Raji (cell line): ENCODE data around the gene B3GALT6.

Source experiments
- POLR2A ChIP-seq: IDR thresholded peaks from 2 replicates; pipeline ENCODE4 v1.6.1; 2011; ENCODE audit warnings: low read depth, low read length, control low read depth; ENCODE audit not compliant: insufficient read depth

The B3GALT6 gene

DNA sequence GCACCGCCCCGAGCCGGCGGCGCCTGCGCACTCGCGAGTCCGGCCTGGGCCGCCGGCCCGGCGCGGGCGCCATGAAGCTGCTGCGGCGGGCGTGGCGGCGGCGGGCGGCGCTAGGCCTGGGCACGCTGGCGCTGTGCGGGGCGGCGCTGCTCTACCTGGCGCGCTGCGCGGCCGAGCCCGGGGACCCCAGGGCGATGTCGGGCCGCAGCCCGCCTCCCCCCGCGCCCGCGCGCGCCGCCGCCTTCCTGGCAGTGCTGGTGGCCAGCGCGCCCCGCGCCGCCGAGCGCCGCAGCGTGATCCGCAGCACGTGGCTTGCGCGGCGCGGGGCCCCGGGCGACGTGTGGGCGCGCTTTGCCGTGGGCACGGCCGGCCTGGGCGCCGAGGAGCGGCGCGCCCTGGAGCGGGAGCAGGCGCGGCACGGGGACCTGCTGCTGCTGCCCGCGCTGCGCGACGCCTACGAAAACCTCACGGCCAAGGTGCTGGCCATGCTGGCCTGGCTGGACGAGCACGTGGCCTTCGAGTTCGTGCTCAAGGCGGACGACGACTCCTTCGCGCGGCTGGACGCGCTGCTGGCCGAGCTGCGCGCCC, at the start of gene B3GALT6:
B3GALT6 (plus strand) TSS at position 30 of the 588 bp plus-strand sequence; CDS start at position 72, 42 bp downstream.
- TF ChIP-seq POLR2A, result peak; percentile 70; the same call in 1 of the 2 replicates

DNA sequence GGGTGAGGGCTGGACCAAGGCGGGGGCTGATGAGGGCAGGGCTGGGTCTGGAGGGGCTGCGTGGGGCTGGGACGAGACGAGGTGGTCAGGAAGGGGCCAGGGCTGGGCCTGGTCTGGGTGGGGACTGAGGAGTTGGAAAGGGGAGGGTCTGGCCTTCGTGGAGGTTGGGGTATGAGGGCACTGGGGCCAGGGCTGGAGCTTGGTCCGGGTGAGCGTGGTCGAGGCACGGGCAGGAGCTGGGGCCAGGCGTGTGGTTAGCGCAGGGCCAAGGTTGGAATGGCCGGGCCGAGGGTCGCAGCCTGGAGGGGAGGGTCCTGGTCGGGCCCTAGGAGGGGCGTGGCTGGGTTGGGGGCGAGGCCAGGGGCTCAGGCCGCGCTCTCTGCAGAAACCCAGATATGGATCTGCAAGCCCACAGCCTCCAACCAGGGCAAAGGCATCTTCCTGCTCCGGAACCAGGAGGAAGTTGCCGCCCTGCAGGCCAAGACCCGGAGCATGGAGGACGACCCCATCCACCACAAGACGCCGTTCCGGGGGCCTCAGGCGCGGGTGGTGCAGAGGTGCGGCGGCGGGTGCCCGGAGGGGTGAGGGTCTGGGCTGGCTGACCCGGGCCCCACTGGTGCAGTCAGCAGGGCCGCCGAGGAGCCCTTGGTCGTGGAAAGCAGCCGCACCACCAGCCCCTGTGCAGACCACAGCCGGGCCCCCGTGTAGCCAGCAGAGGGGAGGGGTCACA, 49.4 kb upstream of the B3GALT6 start:
- no peak for TF ChIP-seq POLR2A

DNA sequence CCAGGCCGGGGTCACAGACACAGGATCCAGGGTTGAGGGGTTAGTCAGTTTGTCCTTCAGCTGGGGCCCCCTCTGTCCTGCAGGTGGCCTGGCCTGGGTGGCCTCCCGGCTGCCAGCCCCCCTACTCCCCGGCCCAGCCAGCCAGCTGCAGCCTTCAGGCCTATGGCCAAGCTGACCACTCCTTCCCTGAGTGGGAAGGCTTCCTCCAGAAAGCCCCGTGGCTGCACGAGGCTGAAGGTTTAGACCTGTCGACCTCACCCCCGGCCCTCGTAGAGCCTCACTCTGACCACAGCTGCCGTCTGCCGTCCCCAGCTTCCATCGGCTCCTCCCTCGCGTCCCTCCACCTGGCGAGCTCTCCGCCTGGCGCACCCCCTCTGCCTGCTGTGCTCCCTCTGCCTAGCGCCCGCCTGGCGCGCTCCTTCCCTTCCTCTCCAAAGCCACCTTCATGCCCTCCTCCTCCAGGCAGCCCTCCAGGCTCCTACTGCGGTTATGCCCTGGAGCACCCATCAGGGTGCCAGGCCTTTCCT, 48.8 kb upstream of the B3GALT6 start:
- TF ChIP-seq POLR2A, result no peak

DNA sequence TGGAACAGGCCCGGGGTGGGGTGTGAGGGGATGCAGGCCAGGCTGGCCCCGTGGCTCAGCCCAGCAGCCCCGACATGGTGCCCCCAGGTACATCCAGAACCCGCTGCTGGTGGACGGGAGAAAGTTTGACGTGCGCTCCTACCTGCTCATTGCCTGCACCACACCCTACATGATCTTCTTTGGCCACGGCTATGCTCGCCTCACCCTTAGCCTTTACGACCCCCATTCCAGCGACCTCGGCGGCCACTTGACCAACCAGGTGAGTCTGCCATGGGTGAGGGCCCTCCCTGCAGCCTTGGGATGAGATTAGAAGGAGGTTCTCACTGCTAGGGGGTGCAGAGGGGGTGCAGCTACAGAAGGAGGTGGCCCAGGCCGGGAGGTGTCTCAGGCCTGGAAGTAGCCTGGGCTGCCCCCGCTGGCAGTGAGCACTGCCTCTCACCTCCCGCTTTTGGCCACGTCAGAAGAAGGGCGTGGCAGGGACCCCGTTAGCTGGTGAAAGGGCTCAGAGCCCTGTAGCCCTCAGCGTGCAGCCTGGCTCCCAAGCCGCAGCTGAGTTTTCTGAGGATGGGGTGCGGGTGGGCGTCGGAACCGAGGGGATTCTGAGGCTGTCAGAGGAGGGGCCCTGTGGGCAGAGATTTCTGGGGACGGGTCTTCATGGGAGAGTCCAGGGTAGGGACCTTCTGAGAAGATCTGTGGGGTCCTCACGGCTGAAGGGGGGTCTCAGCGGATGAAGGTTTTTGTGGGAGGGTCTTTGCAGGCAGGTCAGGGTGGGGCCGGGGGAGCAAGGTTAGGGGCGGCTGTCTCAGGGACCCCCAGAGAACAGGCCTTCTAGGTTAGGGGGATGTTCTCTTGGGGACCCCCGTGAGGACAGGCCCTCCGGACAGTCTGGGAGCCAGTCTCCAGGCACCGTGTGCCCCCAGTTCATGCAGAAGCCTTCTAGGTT, 47.9 kb upstream of the B3GALT6 start:
- TF ChIP-seq POLR2A, result no peak

GRCh38 chr1:1185101-1185765, 46.8 kb upstream of the B3GALT6 start:
- TF ChIP-seq POLR2A, result no peak

DNA sequence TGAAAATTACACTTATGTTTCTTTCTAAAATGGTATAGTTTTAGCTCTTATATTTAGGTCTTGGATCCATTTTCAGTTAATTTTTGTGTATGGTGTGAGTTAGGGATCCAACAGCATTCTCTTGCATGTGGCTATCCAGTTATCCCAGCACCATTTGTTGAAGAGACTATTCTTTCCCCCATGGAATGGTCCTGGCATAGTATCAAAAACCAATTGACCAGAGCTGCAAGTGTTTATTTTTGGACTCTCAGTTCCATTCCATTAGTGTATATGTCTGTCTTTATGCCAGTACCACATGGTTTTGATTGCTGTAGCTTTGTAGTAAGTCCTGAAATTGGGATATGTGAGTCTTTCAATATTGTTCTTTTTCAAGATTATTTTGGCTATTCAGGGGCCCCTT, 44.1 kb upstream of the B3GALT6 start:
- no peak for TF ChIP-seq POLR2A

GRCh38 chr1:1189111-1189510, 42.9 kb upstream of the B3GALT6 start:
- TF ChIP-seq POLR2A, result no peak

DNA sequence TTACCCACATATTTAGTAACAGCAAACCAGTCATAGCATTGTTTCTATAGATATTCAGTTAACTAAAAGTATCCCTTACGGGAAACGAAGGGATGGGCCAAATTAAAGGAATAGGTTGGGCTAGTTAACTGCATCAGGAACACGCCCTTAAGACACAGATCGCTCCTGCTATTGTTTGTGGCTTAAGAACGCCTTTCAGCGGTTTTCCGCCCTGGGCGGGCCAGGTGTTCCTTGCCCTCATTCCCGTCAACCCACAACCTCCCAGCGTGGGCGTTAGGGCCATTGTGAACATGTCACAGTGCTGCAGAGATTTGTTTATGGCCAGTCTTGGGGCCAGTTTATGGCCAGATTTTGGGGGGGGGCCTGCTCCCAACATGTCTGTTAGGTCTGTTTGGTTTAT, 40.3 kb upstream of the B3GALT6 start:
- TF ChIP-seq POLR2A, result no peak

- no peak for TF ChIP-seq POLR2A
Observed at GRCh38 chr1:1194723-1195122, 37.3 kb upstream of the B3GALT6 start.

DNA sequence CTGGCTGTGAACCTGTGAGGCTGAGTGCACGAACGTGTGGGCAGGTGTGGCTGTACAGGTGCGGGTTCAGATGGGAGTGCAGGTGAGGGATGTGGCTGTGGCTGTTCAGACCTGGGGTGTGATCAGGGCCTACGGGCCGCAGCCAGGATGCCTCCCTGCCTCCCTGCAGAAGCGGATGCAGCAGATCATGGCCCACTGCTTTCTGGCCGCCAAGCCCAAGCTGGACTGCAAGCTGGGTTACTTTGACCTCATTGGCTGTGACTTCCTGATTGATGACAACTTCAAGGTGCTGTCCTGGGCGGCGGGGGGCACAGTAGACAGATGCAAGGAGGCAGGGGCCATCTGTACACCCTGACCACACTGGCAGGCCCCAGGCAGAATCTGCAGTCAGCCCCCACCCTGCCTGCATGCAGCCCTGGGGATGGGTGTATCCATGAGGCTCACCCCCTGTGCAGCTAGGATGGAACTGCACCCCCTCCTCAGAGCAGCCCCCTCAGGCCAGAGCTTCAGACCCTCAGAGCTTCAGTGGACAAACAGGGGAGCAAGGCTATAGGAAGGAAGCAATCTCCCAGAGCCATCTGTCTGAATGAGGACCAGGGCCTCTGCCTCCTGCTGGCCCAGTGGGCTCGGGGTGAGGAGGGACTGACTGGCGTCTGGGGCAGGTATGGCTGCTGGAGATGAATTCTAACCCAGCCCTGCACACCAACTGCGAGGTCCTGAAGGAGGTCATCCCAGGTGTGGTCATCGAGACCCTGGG, 35.4 kb upstream of the B3GALT6 start:
- TF ChIP-seq POLR2A, result no peak

GRCh38 chr1:1197188-1197500, 34.9 kb upstream of the B3GALT6 start:
- no peak for TF ChIP-seq POLR2A

GRCh38 chr1:1197551-1198422, 34.2 kb upstream of the B3GALT6 start:
- TF ChIP-seq POLR2A, result no peak

GRCh38 chr1:1198423-1199140, 33.5 kb upstream of the B3GALT6 start:
- TF ChIP-seq POLR2A, result no peak
